Measurements from ENCODE around the gene SLC17A2. TPM values are rescaled to one million over a fixed set of nuclear protein-coding genes. Genes with fewer than 3 reads are reported as not detected.

Gene SLC17A2
- total and polyA plus RNA-seq, 9 donors = not detected

- Histone ChIP-seq H3K4me1 (ENCODE audit: insufficient read depth) (no peaks in the 10 kb centered on the region), H3K9me3 (no peaks in the 10 kb centered on the region), H3K27me3 (no peaks in the 10 kb centered on the region), H3K4me3 (no peak overlapping the region), H3K36me3 (no peaks in the 10 kb centered on the region), H3K27ac (no peak overlapping the region)
- 77 to 84% (median 78%) methylated on average over 7 of the region's 7 CpGs for WGBS, 3 donors
- TF ChIP-seq POLR2A (IDR thresholded peaks at IDR 0.05) = no peak
- TF ChIP-seq CTCF (IDR thresholded peaks at IDR 0.05) = no peak
- no peak for TF ChIP-seq EP300 (IDR thresholded peaks at IDR 0.05)
- no peak for DNase-seq
- intact Hi-C loops (cut with DNase I) = no loop called here
These were observed 13.6 kb downstream of the SLC17A2 start for GRCh38 chr6:25916789-25917490.

- H3K4me1 ChIP-seq (ENCODE audit: insufficient read depth) = no peaks in the 10 kb centered on the region
- DNase-seq = no peak
- no peaks in the 10 kb centered on the region for H3K9me3 ChIP-seq
- no peaks in the 10 kb centered on the region for H3K27me3 ChIP-seq
- no peaks in the 10 kb centered on the region for H3K36me3 ChIP-seq
- intact Hi-C loops (cut with DNase I) = no loop called here
- no peak overlapping the region for H3K4me3 ChIP-seq
- 75 to 86% (median 82%) methylated on average over 3 of the region's 3 CpGs for WGBS, 3 donors
- H3K27ac ChIP-seq = no peak overlapping the region
- TF ChIP-seq CTCF (IDR thresholded peaks at IDR 0.05) (no peak), POLR2A (IDR thresholded peaks at IDR 0.05) (no peak), EP300 (IDR thresholded peaks at IDR 0.05) (no peak)
These were observed 14.2 kb downstream of the SLC17A2 start for GRCh38 chr6:25916330-25916729.

GRCh38 chr6:25913741-25914140 is 16.8 kb downstream of the SLC17A2 start:
- no peak for DNase-seq
- Histone ChIP-seq H3K9me3 (no peaks in the 10 kb centered on the region), H3K36me3 (no peaks in the 10 kb centered on the region), H3K4me3 (no peak overlapping the region), H3K4me1 (ENCODE audit: insufficient read depth) (no peaks in the 10 kb centered on the region), H3K27ac (no peak overlapping the region), H3K27me3 (no peaks in the 10 kb centered on the region)
- WGBS, 3 donors = 64 to 86% (median 74%) methylated on average over 3 of the region's 3 CpGs
- TF ChIP-seq POLR2A (IDR thresholded peaks at IDR 0.05) = no peak
- TF ChIP-seq EP300 (IDR thresholded peaks at IDR 0.05) = no peak
- TF ChIP-seq CTCF (IDR thresholded peaks at IDR 0.05) = no peak
- intact Hi-C loops (cut with DNase I) = no loop called here

- H3K4me1 ChIP-seq (ENCODE audit: insufficient read depth) = no peaks in the 10 kb centered on the region
- H3K27me3 ChIP-seq = no peaks in the 10 kb centered on the region
- H3K9me3 ChIP-seq = no peaks in the 10 kb centered on the region
- H3K27ac ChIP-seq = no peak overlapping the region
- no peak for DNase-seq
- no peak for TF ChIP-seq EP300 (IDR thresholded peaks at IDR 0.05)
- no peak for TF ChIP-seq POLR2A (IDR thresholded peaks at IDR 0.05)
- TF ChIP-seq CTCF (IDR thresholded peaks at IDR 0.05) = no peak
- intact Hi-C loops (cut with DNase I) = no loop called here
- 75 to 78% (median 76%) methylated on average over 4 of the region's 4 CpGs for WGBS, 3 donors
- no peaks in the 10 kb centered on the region for H3K36me3 ChIP-seq
- H3K4me3 ChIP-seq = no peak overlapping the region
These were observed 19.1 kb downstream of the SLC17A2 start for GRCh38 chr6:25911351-25911750.

Data from ovary (tissue), 9 donors.